Measurements from ENCODE around the gene PTPRA.

PTPRA gene

GRCh38 chr20:2983508-2983907 lies 110.2 kb downstream of the PTPRA start:
- peaks cover 23% of the 10 kb centered on the region for H3K4me1 ChIP-seq (ENCODE audit: control insufficient read depth, low read length)
- no peaks in the 10 kb centered on the region for H3F3A ChIP-seq (ENCODE audit: control insufficient read depth, insufficient read depth)
- H4K20me1 ChIP-seq (ENCODE audit: control insufficient read depth, insufficient read depth, low read depth, low read length), result no peaks in the 10 kb centered on the region
- no peaks in the 10 kb centered on the region for H3K9me2 ChIP-seq (replicated peaks; ENCODE audit: control insufficient read depth, low read length)
- H3K27me3 ChIP-seq (ENCODE audit: control insufficient read depth, low read length), result no peaks in the 10 kb centered on the region
- peaks cover 33% of the 10 kb centered on the region for H3K36me3 ChIP-seq (ENCODE audit: control insufficient read depth, low read length)
- H3K9me3 ChIP-seq (ENCODE audit: control insufficient read depth, insufficient read depth, low read length), result no peaks in the 10 kb centered on the region
- TF ChIP-seq CTCF (IDR thresholded peaks at IDR 0.05; ENCODE audit: low read depth, low read length, poor library complexity, severe bottlenecking) (no peak), EZH2phosphoT487 (IDR thresholded peaks at IDR 0.05; ENCODE audit: borderline replicate concordance, low read length) (no peak)
- H3K4me2 ChIP-seq (ENCODE audit: low read length), result no peak overlapping the region
- no peaks in the 10 kb centered on the region for H3K79me2 ChIP-seq (ENCODE audit: control insufficient read depth, low read length)
- no peak overlapping the region for H3K4me3 ChIP-seq (ENCODE audit: low read length)
- H3K27ac ChIP-seq (ENCODE audit: low read depth, low read length), result no peak overlapping the region

GRCh38 chr20:2984028-2984501 lies 110.8 kb downstream of the PTPRA start:
- peaks cover 23% of the 10 kb centered on the region for H3K4me1 ChIP-seq (ENCODE audit: control insufficient read depth, low read length)
- TF ChIP-seq CTCF (IDR thresholded peaks at IDR 0.05; ENCODE audit: low read depth, low read length, poor library complexity, severe bottlenecking) (no peak), EZH2phosphoT487 (IDR thresholded peaks at IDR 0.05; ENCODE audit: borderline replicate concordance, low read length) (no peak)
- no peak overlapping the region for H3K27ac ChIP-seq (ENCODE audit: low read depth, low read length)
- H3K79me2 ChIP-seq (ENCODE audit: control insufficient read depth, low read length), result no peaks in the 10 kb centered on the region
- H3F3A ChIP-seq (ENCODE audit: control insufficient read depth, insufficient read depth), result no peaks in the 10 kb centered on the region
- peaks cover 38% of the 10 kb centered on the region for H3K36me3 ChIP-seq (ENCODE audit: control insufficient read depth, low read length)
- H4K20me1 ChIP-seq (ENCODE audit: control insufficient read depth, insufficient read depth, low read depth, low read length), result no peaks in the 10 kb centered on the region
- no peaks in the 10 kb centered on the region for H3K9me2 ChIP-seq (replicated peaks; ENCODE audit: control insufficient read depth, low read length)
- no peak overlapping the region for H3K4me3 ChIP-seq (ENCODE audit: low read length)
- no peaks in the 10 kb centered on the region for H3K9me3 ChIP-seq (ENCODE audit: control insufficient read depth, insufficient read depth, low read length)
- no peaks in the 10 kb centered on the region for H3K27me3 ChIP-seq (ENCODE audit: control insufficient read depth, low read length)
- H3K4me2 ChIP-seq (ENCODE audit: low read length), result no peak overlapping the region

- Histone ChIP-seq H3K27ac (ENCODE audit: low read depth, low read length) (no peak overlapping the region), H3K79me2 (ENCODE audit: control insufficient read depth, low read length) (no peaks in the 10 kb centered on the region), H3K36me3 (ENCODE audit: control insufficient read depth, low read length) (peaks cover 43% of the 10 kb centered on the region), H3K27me3 (ENCODE audit: control insufficient read depth, low read length) (no peaks in the 10 kb centered on the region), H3K9me2 (replicated peaks; ENCODE audit: control insufficient read depth, low read length) (no peaks in the 10 kb centered on the region), H3K4me3 (ENCODE audit: low read length) (no peak overlapping the region), H3K9me3 (ENCODE audit: control insufficient read depth, insufficient read depth, low read length) (no peaks in the 10 kb centered on the region), H3K4me2 (ENCODE audit: low read length) (no peak overlapping the region), H3K4me1 (ENCODE audit: control insufficient read depth, low read length) (peaks cover 19% of the 10 kb centered on the region), H4K20me1 (ENCODE audit: control insufficient read depth, insufficient read depth, low read depth, low read length) (no peaks in the 10 kb centered on the region), H3F3A (ENCODE audit: control insufficient read depth, insufficient read depth) (no peaks in the 10 kb centered on the region)
- TF ChIP-seq EZH2phosphoT487 (IDR thresholded peaks at IDR 0.05; ENCODE audit: borderline replicate concordance, low read length) (no peak), CTCF (IDR thresholded peaks at IDR 0.05; ENCODE audit: low read depth, low read length, poor library complexity, severe bottlenecking) (no peak)
These were observed 111.8 kb downstream of the PTPRA start for GRCh38 chr20:2984956-2985661.
